Left renal pelvis (tissue), 4 donors: ENCODE results near the gene ZNF26. TPM values are rescaled to one million over a fixed set of nuclear protein-coding genes. Genes with fewer than 3 reads are reported as not detected.
"Not testable (repeated sequence)": the region's sequence is repeated elsewhere in the genome, so short reads cannot be mapped to it uniquely, and the experiment has no call there.

ENCODE experiments used
- DNase-seq, 4 donors: peaks; one replicate each; pipeline ENCODE4 v3.0.0-alpha.2; 2013; ENCODE audit warnings: low read depth in 4 of 4, low spot score in 3 of 4
- polyA plus RNA-seq, 4 donors: library from polyadenylated mRNA; unstranded; fragments of 120-200 nt; gene quantifications; one replicate each; pipeline ENCODE4 v1.2.1, GENCODE V29; 2013; ENCODE audit not compliant: insufficient read length in 4 of 4

The ZNF26 gene
- polyA plus RNA-seq, 4 donors = 10.8 to 15.8 (median 12.2) TPM

DNA sequence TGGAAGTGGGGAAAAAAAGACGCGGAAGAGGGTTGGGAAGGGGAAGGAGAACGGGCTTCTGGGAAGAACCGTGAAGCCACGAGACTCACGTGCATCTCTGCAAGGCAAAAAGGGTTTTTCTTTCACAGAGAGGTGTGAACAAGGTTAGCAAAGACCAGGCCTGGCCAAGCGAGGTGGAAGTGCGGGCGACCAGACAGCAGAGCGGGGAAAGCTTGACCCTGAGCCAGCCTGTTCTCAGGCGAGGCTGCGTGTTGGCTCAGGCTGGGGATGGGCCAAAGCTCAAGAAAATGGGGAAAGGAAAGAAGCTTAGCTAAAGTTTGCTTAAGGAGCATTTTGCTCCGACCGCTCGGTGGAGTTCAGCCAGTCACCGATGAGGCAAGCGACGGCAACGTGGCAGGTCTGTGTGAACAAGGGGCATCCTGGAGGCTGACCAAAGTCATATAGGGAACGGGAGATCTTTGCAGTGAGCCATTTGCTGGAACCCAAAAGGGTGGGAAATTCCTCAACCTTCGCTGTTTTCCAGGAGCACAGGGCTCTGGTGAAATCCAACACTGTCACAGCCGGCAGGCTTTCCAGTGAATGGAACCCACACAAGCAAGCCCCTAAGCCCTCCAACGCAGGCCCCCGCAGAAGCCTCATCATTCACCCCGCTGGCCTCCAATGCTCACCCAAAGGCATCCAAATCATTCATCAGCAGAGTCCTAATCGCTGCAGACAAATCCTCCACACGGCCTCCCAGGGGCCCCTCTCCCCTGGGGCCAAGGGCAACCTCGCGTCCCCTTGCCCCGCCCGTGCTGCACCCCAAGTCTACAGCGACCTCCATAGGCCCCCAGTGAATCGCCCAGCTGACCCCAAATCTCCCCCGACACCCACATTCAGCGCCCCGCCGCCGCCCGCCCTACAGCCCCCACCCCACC is 30.8 kb upstream of the ZNF26 start:
- peak; percentile 18 to 44 (median 24) for DNase-seq

DNA sequence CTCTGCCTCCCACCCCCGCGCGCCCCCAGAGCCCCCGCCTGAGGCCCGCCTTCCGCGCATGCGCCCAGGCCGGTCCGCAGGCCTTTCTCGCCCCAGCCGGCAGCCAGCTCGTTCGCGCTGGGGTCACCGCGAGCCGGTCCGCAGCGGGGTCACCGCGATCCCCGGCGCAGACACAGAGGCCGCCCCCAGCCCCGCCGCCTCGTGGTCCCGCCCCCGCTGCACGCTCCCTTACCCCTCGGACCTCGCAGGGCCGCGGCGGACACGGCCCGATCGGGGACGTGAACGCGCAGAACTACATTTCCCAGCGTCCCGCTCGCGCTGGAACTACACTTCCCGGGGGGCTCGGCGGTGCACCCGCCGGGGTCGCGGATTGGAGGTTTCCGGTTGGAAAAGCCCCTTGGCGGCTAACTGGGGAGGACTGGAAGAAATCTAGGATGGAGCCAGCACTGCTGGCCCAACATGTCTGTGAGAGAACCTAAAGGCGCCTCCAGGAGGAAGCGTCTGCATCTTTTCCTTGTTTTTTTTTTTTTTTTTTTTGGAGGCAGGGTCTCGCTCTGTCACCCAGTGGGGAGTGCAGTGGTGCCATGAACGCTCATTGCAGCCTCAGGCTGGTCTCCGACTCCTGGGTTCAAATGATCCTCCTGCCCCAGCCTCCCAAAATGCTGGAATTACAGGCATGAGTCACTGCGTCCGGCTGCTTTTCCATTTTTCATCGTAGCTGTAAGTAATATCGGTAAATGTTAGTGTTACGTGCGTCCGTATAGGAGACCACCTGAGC is 30.0 kb upstream of the ZNF26 start, which contains the start of gene ZNF605:
TSS of gene ZNF605 (minus strand) at position 296 of the 778 bp plus-strand sequence. CDS start 10,671 bp downstream, outside the sequence.
- DNase-seq = peak; percentile 83 to 87 (median 86)

DNA sequence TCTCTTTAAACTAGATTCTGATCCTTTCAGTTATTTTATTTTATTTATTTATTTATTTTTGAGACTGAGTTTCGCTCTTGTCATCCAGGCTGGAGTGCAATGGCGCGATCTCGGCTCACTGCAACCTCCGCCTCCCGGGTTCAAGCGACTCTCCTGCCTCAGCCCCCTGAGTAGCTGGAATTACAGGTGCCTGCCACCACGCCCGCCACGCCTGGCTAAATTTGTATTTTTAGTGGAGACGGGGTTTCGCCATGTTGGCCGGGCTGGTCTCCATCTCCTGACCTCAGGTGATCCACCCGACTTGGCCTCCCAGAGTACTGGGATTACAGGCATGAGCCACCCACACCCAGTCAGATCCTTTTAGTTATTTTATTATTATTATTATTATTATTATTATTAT is 24.4 kb upstream of the ZNF26 start:
- DNase-seq = not testable (repeated sequence)

DNA sequence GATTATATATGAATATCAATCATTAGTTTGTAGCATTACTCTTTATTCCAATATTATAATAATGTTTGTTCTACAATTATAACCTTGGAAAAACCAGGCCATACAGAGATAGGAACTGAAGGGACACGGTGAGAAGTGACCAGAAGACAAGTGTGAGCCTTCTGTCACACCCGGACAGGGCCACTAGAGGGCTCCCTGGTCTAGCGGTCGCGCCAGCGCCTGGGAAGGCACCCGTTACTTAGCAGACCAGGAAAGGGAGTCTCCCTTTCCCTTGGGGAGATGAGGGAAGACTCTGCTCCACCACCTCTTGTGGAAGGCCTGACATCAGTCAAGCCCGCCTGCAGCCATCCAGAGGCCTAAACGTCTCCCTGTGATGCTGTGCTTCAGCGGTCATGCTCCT is 22.2 kb upstream of the ZNF26 start:
- DNase-seq = not testable (repeated sequence)

DNA sequence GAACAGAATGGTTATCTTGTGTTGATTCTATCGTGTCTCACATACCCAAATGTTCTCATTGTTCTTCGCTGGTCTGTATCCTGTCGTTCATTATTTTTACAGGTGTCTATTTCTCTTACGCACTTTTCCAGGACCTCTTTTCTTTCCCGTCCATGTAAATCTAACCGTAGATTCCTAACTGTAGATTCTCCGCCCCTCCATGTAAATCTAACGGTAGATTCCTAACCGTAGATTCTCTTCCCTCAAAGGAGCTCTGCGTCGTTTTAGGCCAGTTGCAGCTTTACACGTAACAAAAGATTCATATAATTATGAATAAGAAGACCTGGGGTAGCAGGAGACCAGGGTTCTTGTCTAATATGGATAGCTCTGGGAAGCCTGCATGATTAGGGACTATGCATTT is 20.4 kb upstream of the ZNF26 start:
- no peak for DNase-seq

DNA sequence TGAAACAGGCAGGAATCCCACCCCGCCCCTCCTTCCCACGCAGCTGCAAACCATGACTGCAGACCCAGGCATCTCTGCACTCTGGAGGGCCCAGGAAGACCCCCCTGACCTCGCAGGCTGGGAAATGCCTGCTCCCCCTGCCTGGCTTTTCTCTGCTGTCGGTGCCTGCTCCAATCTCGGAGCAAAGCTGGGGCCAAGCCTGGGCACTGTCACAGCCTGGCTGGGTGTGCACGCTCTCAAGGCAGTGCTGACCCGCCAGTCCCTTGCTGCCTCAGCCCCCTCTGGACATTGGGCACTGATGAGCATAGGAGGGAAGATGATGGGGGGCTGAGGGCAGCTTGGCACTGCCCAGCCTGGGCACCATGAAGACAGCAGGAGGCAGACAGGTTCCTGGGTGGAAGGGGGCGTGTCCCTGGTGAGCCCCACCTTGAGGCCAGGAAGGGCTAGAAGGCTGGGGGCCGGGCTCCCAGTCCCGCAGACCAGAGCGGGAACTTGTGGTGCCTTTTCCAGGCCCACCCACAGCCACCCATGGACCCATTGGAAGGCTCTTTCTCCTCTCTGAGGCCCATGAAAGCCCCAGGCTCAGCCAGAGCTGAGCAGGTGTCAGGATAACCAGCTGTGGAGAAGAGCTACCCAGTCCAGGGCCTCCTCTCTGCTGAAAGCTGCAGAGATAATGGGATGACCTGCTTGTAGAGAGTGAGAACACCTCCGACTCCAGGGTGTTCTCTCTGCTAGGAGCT is 19.3 kb upstream of the ZNF26 start:
- no peak for DNase-seq

DNA sequence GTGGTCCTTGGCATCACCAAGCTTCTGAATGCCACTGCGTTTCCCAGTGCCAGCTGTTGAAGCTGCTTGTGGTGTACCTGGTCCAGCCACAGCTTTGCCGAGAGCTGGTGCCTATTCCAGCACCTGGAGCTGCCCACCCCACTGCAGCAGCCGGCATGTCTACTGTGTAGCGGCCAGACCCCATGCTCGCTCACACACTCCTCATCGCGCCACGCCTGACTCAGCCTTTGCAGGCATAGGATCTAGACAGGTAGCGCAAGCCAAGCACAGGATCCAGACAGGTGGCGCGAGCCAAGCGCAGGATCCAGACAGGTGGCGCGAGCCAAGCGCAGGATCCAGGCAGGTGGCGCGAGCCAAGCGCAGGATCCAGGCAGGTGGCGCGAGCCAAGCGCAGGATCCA is 18.4 kb upstream of the ZNF26 start:
- no peak for DNase-seq

DNA sequence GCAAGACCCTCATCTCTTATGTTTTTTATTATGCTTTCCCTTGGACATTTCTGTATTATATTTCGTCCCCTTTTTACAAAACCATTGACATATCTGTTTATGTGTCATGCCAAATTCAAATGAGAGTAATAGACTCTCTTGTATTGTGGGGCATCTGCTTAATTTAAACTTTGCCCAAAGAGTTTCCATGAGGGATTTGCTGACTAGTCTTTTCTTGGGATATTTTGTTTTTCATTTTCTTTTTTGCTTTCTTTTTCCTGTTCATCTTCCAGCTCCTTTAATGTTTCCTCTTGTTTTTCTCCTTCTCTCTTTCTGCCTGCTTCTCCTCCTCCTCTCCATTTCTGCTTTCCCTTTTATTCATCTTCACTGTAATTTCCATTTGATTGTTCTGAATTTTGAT is 13.8 kb upstream of the ZNF26 start:
- no peak for DNase-seq

DNA sequence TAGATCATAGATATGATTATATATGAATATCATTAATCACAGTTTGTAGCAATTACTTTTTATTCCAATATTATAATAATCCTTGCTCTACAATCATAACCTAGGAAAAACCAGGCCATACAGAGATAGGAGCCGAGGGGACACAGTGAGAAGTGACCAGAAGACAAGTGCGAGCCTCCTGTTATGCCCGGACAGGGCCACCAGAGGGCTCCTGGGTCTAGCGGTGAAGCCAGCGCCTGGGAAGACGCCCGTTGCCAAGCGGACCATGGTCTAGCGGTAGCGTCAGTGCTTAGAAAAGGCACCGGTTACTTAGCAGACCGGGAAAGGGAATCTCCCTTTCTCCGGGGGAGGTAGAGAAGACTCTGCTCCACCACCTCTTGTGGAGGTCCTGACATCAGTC is 9.3 kb upstream of the ZNF26 start:
- not testable (repeated sequence) for DNase-seq

DNA sequence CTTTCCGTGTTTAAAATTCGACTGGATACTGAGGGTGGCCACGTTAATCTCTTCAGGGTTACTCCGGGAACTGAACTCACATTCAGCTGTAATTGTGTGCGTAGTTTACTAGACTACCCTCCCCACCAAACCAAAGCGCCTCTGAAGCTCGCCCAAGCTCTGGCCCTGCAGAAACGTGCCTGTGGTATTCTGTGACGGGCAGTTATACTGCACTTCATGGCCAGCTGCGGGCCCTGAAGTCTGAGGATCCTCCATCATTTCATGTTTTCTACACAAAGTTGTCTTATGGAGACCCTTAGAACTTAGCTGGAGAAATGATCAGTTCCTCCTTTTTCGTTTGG is 688 bp downstream of the ZNF26 start:
- no peak for DNase-seq

DNA sequence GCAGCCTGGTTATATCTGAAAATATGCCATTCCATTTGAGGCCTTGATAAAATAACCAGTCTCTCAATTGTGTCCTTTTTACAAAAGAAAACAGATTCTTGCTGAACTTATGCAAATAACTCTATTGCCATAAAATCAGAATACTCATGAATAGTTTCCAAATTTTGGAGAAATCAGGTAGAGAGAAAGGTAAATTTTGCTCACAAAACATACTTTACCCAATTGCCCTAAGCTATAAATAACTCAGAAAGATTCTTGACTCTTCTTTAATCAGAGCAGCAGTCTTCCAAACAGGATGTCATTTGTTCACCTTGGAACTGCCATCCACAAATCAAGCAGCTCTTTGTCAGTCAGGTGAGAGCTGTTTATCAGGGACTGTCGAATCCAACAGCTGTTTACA is 12.6 kb downstream of the ZNF26 start:
- DNase-seq = no peak

DNA sequence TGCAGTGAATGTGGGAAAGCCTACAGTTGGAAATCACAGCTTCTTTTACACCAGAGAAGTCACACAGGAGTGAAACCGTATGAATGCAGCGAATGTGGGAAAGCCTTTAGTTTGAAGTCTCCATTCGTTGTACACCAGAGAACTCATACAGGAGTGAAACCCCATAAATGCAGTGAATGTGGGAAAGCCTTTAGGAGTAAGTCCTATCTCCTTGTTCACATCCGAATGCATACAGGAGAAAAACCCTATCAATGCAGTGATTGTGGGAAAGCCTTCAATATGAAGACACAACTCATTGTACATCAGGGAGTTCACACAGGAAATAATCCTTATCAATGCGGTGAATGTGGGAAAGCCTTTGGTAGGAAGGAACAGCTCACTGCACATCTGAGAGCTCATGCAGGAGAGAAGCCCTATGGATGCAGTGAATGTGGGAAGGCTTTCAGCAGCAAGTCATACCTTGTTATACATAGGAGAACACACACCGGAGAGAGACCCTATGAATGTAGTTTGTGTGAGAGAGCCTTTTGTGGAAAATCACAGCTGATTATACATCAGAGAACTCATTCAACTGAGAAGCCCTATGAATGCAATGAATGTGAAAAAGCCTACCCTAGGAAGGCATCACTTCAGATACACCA is 24.6 kb downstream of the ZNF26 start:
- no peak for DNase-seq

DNA sequence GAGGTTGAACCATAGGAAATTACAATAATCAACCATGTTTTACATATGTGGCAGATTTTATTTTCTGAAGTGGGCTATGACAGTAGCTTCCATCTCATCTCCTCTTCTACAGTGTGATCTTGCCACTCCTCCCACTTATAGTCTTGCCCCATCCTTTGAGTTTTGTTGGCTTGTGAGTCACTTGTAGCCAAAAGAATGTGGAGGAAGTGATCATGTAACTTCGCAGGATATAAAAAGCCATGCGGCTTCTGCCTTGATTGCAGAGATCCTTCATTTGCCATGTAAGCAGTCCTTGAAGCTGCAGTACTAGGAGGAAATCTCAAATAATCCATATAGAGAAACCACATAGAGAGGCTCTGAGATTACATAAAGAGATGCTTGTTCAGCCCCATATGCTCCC is 37.4 kb downstream of the ZNF26 start:
- no peak for DNase-seq

DNA sequence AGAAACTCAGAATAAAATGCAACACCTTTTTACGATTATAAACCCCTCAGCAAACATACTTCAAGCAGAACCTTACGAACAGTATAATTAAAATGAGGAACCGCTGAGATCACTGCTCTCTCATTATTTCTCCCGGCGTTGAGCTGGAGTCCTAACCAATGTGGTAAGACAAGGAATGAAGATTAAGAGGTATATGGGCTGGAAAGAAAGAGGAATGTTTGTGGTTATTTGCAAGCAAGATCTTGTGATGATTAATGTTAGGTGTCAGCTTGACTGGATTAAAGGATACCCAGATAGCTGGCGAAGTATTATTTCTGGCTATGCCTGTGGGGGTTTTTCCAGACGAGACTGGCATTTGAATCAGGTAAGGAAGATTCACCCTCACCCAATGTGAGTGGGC is 40.8 kb downstream of the ZNF26 start:
- no peak for DNase-seq

DNA sequence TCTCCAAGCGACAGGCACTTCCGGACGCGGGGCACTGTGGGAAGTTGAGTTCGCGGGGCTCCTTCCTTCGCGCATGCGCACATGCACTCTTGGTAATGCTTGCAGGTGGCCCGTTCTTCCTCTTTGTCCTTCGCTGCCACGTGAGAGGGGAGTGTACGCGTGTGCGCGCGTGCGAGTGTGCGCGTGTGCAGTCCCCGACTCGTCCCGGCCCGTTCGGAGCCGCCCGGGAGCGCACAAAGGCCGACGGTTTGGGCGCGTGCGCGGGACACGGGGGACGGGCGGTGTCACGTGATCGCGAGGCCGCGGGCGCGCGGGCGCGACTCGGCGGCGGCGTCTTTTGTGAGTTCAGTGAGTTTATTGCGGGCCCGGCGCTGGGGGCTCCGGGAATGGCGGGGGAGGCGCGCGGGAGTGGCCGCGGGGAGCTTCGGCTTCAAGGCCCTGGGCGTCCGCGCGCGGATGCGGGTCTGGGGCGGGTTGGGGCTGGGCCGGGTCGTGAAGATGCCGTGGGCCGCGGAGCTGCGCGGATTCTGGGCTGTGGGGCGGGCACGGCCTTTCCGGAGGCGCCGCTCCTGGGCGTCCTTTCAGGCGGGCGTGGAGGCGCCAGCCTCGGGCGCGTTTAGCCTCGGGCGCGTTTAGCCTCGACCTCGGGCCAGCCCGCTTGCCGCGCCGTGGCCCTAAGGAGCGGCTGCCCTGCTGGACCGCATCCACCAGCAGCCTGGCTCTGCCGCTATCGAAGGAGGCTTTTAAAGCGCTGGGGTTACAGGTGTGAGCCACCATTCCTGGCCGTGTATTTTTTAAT is 51.2 kb downstream of the ZNF26 start, which contains the start of gene ZNF84:
TSS of gene ZNF84 (plus strand) at position 303 of the 799 bp plus-strand sequence. CDS start 3,959 bp downstream, outside the sequence.
- peak; percentile 91 to 97 (median 96) for DNase-seq

DNA sequence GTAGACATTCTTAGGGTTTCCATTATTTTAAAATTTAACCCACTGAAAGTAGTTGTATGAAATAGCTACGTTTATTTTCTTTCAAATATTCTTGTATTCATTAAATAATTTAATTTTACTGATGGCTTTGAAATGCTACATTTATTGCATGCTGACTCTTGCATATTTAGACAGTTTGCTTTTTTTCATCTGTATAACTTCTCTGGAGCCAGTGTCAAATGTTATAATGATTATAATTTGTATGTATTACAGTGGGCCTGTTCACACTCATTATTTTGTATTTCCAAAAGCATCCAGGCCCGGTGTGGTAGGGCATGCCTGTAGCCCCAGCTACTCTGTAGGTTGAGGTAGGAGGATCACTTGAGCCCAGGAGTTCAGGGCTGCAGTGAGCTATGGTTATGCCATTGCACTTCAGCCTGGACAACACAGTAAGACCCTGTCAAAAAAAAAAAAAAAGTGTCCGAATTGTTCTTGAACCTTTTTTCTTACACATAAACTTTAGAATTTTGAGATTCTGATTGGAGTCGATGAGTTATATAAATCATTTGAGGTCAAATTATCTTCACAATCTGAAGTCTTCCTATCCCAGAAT is 52.0 kb downstream of the ZNF26 start:
- DNase-seq = no peak

DNA sequence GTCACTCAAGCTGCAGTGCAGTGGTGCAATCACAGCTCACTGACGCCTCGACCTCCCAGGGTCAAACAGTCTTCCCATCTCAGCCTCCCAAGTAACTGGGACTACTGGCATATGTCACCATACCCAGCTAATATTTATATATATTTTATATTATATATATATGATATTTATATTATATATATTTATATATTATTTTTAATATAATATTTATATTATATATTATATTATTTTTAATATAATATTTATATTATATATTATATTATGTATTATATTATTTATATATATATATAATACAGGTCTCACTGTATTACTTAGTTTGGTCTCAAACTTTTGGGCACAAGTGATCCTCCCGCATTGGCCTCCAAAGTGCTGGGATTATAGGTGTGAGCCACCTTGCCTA is 60.5 kb downstream of the ZNF26 start:
- no peak for DNase-seq

DNA sequence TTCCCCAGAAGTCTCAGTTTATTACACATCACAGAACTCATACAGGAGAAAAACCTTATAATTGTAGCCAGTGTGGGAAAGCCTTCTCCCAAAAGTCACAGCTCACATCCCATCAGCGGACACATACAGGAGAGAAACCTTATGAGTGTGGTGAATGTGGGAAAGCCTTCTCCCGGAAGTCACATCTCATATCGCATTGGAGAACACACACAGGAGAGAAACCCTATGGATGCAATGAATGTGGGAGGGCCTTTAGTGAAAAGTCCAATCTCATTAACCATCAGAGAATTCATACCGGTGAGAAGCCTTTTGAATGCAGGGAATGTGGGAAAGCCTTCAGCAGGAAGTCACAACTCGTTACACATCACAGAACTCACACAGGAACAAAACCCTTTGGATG is 71.3 kb downstream of the ZNF26 start:
- DNase-seq = no peak
